Measurements from ENCODE around the gene GLS. TPM values are rescaled to one million over a fixed set of nuclear protein-coding genes. Genes with fewer than 3 reads are reported as not detected.
"Not testable (repeated sequence)": the region's sequence is repeated elsewhere in the genome, so short reads cannot be mapped to it uniquely, and the experiment has no call there.

Gene GLS
- total RNA-seq, 1 donor from 2014 or later = 220 TPM

DNA sequence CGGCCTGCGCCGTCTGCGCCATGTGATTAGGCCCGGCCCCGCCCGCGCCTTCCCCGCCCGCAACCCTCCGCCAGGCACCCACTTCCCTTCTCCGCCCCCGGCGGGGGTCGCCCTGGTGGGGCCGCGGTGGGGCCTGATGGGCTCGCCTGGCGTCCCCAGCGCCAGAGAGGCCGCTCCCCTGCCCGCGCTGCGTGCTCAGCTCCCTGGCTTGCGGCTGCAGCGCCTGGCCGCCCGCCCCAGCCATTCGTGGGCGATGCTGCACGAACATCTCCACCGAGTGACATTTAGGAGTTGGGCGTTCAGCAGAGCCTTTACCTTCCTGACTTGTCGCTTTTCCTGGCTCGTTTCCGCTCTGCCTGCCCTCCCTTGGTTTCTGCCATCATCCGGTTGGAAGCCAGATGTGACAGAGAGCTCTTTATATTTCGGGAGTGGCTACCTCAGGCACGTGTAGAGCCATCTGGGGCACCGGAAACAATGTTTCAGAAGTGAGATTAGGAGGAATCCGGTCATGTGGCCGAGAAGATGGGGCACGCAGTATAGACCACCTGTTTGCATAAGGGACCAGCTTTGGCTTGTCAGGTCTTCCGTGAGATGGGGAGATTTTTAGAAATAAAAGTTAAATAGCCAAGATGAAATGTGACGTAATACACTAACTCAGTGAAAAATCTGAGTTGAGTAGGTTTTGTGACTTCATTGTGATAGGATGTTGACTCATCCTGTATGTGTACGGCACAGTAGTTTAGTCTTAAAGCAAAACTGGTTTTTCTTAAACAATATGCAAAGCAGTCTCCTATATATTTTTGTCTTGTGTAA lies 1.2 kb downstream of the GLS start:
- intact Hi-C loops (cut with micrococcal nuclease) = loop anchor here (1.0 to 5.0 kb wide), 16 partner anchors 21 to 1440 kb away; partner anchors contain the start of genes ASNSD1, MFSD6, NABP1 and NEMP2
- Mint-ChIP-seq H3K27ac (peak overlapping the region; percentile 97), H3K4me1 (ENCODE audit: low read depth) (peaks cover 31% of the 10 kb centered on the region), H3K27me3 (ENCODE audit: insufficient read depth) (no peaks in the 10 kb centered on the region), H3K9me3 (no peaks in the 10 kb centered on the region), H3K36me3 (ENCODE audit: low read depth) (peaks cover 25% of the 10 kb centered on the region), H3K4me3 (peak overlapping the region; percentile 91)
- DNase-seq (ENCODE audit: low spot score) = peak; percentile 69

DNA sequence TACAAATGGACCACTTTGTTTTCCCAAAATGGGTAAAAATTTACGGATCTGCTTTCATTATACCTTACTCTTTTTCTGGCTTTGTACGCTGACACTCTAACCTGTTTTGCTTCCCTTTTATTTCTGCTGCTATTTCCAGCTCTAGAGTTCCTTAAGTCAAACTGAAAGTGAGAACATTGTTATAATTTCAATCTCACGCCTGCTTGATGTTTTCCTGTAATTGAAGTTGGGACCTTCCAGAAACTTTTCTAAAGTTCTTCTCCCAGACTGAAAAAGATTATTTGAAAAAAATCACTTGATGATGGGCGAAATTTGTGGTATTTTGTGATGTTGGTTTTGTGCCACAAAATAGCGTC lies 1.8 kb downstream of the GLS start:
- peaks cover 33% of the 10 kb centered on the region for H3K4me1 Mint-ChIP-seq (ENCODE audit: low read depth)
- H3K4me3 Mint-ChIP-seq = peak overlapping the region; percentile 91
- no peak for DNase-seq (ENCODE audit: low spot score)
- no peaks in the 10 kb centered on the region for H3K9me3 Mint-ChIP-seq
- peaks cover 25% of the 10 kb centered on the region for H3K36me3 Mint-ChIP-seq (ENCODE audit: low read depth)
- intact Hi-C loops (cut with micrococcal nuclease) = loop anchor here (1.0 to 5.0 kb wide), 14 partner anchors 21 to 1440 kb away; partner anchors contain the start of genes MFSD6, NABP1, ORMDL1 and OSGEPL1
- peak overlapping the region; percentile 97 for H3K27ac Mint-ChIP-seq
- no peaks in the 10 kb centered on the region for H3K27me3 Mint-ChIP-seq (ENCODE audit: insufficient read depth)

DNA sequence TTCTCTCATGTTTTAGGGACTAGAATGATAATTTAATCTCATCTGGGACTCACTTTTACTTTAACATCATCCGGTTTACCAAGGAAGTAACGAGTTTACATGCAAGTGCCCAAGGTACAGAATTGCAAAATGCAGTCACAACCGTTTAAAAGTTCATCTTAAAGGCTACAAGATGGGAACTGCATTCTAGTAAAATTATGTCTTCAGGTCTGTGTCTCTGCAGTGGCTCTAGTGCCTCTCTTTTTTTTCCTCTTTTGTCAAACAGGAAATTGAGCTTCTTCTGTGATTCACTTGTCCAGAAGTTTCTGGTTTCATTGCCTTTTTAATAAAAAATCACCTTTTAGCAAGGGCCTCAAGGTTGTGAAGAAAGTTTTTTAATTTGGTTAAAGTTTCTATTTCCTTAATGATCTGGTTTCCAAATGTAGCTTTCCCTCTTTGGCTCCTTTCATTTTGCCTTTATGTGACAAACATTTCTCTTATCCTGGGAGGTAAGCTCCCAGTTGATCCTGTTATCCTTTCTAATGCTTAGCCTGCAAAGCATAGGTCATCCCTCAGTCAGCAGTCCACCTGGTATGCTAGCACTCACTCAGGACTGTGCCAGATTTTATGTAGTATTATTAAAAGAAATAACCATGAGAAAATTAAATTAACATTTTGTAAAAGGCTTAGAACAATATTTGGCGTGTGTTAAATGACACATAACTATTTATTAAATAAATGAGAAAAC lies 2.4 kb downstream of the GLS start:
- intact Hi-C loops (cut with micrococcal nuclease) = loop anchor here (1.0 to 5.0 kb wide), 14 partner anchors 20 to 1441 kb away; partner anchors contain the start of genes MFSD6, NABP1, ORMDL1 and OSGEPL1
- Mint-ChIP-seq H3K27me3 (ENCODE audit: insufficient read depth) (no peaks in the 10 kb centered on the region), H3K36me3 (ENCODE audit: low read depth) (peaks cover 26% of the 10 kb centered on the region), H3K4me1 (ENCODE audit: low read depth) (peaks cover 37% of the 10 kb centered on the region), H3K9me3 (no peaks in the 10 kb centered on the region), H3K27ac (peak overlapping the region; percentile 97), H3K4me3 (peak overlapping the region; percentile 91)
- DNase-seq (ENCODE audit: low spot score) = no peak

DNA sequence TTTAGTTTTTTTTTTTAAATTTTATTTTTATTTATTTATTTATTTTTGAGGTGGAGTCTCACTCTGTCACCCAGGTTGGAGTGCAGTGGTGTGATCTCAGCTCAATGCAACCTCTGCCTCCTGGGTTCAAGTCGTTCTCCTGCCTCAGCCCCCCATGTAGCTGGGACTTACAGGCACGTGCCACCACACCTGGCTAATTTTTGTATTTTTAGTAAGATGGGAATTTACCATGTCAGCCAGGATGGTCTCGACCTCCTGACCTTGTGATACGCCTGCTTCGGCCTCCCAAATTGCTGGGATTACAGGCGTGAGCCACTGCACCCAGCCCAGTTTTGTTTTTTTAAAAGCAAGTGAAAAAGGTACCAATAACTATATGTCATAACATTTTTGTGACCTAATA lies 5.2 kb downstream of the GLS start:
- Mint-ChIP-seq H3K4me3 (peak overlapping the region; percentile 23), H3K36me3 (ENCODE audit: low read depth) (peaks cover 36% of the 10 kb centered on the region), H3K4me1 (ENCODE audit: low read depth) (peaks cover 53% of the 10 kb centered on the region)
- H3K27me3 Mint-ChIP-seq (ENCODE audit: insufficient read depth); H3K27ac Mint-ChIP-seq; H3K9me3 Mint-ChIP-seq; intact Hi-C loops (cut with micrococcal nuclease); DNase-seq (ENCODE audit: low spot score): not testable (repeated sequence)

DNA sequence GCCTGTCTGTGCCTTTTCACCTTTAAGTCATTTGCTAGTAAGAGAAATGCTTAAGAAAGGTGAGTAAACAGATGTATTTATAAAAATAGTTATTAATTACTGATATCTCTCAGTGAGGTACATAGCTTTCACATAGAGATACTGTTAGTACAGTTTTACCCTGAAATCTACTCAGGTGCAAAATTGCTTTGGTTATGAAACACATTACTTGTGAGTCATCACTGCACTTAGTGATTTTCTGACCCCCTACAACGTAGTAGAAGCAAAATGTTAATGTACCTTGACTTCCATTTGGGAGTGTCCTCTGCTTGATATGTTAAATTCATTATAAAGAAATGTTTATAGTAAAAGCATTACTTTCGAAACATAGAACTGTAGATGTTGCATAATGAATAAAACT lies 6.5 kb downstream of the GLS start:
- Mint-ChIP-seq H3K27me3 (ENCODE audit: insufficient read depth) (no peaks in the 10 kb centered on the region), H3K27ac (no peak overlapping the region), H3K36me3 (ENCODE audit: low read depth) (peaks cover 40% of the 10 kb centered on the region), H3K4me1 (ENCODE audit: low read depth) (peaks cover 62% of the 10 kb centered on the region), H3K9me3 (no peaks in the 10 kb centered on the region), H3K4me3 (no peak overlapping the region)
- intact Hi-C loops (cut with micrococcal nuclease) = loop anchor here (1.0 kb wide), 2 partner anchors 16 to 25 kb away; no protein-coding TSS in a partner anchor
- no peak for DNase-seq (ENCODE audit: low spot score)

DNA sequence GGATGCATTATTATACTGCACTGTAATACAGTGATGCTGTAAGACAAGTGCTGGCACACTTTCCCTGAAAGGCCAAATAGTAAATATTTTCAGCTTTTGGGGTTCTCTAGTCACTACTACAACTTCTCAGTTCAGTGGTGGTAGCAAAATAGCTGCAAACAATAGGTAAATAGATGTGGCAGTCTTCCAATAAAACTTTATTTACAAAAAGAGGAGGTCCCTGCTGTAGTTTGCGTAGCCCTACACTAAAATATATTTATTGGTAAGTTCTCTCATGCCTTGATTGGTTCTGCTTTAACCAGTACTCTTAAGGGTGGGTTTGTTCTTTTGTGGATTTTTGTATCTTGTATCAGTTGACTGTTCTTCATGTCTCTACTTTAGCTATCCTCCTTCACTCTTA lies 7.8 kb downstream of the GLS start:
- intact Hi-C loops (cut with micrococcal nuclease) = no loop called here
- DNase-seq (ENCODE audit: low spot score) = no peak
- Mint-ChIP-seq H3K9me3 (no peaks in the 10 kb centered on the region), H3K4me1 (ENCODE audit: low read depth) (peaks cover 62% of the 10 kb centered on the region), H3K27ac (no peak overlapping the region), H3K27me3 (ENCODE audit: insufficient read depth) (no peaks in the 10 kb centered on the region), H3K36me3 (ENCODE audit: low read depth) (peaks cover 31% of the 10 kb centered on the region), H3K4me3 (peak overlapping the region; percentile 27)

DNA sequence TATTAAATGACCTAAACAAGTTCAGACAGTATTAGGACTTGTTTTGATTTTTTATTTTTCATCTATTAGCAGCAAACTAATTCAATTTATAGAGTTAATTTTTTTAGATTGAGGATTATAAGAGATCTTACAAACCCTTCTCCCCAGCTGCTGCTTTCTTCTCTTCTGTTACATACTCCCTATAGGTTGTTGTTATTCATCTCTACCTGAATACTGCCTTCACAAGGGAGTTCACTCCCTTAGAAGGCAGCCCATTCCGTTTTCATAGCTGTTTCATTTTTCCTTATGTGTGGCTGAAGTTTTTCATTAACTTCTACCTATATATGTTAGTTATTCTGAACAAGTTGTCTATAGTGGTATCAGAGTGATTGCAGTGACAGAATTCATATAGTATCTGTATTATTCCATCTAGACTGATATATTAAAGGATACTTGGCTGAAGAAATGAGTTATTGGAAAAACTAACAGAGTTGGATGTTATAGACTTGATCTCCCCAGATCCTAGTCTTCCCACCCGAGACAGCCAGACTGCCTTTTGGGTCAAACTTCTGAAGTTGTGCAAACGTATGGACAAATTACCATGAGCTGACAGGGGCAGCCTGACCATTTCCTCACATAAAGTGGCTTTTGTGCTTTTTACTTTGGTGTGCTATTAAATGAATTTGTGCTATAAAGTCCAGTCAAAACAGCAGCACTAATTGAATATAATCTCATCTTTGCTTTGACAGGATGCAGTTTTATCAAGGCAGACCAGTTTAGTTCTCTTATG lies 8.7 kb downstream of the GLS start:
- Mint-ChIP-seq H3K27me3 (ENCODE audit: insufficient read depth) (no peaks in the 10 kb centered on the region), H3K4me1 (ENCODE audit: low read depth) (peaks cover 61% of the 10 kb centered on the region), H3K9me3 (no peaks in the 10 kb centered on the region), H3K4me3 (no peak overlapping the region), H3K27ac (no peak overlapping the region), H3K36me3 (ENCODE audit: low read depth) (peaks cover 26% of the 10 kb centered on the region)
- no peak for DNase-seq (ENCODE audit: low spot score)
- intact Hi-C loops (cut with micrococcal nuclease) = no loop called here

DNA sequence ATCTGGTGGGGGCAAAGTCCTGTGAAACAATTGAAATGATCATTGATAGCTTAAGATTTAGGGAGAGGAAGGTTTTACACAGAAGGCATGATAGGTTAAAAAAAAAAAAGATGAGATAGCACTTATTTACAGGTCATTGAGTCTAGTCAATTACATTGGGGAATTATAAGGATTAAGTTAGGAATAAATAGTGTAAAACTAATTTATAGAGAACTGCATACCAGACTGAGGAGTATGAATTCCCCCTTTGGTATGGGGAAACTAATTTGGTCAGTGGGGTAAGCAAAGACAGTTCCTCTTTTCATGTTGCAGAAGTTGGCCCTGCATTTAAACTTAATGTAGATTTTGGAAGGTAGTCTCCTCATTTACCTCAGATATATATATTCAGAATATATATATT lies 10.8 kb downstream of the GLS start:
- Mint-ChIP-seq H3K36me3 (ENCODE audit: low read depth) (peaks cover 28% of the 10 kb centered on the region), H3K4me1 (ENCODE audit: low read depth) (peaks cover 65% of the 10 kb centered on the region), H3K4me3 (no peak overlapping the region), H3K27me3 (ENCODE audit: insufficient read depth) (no peaks in the 10 kb centered on the region), H3K27ac (no peak overlapping the region), H3K9me3 (no peaks in the 10 kb centered on the region)
- intact Hi-C loops (cut with micrococcal nuclease) = no loop called here
- DNase-seq (ENCODE audit: low spot score) = no peak

DNA sequence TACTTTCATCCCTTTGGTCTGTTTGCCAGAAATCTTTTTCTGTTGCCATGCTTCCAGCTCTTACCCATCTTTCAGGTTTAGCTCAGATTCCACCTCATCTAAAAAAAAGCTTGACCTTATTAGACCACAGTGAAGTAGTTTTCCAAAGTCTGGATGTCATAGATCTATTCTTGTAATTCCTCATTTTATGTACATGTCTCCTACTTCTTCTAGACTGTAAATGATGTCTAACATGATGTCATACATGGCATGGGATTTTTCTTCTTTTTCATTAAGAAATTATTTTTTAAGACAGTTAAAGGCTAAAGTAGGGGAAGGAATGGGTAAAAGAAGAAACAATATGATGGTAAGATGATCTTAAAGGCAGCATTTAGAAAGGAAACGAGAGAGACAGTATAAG lies 11.3 kb downstream of the GLS start:
- Mint-ChIP-seq H3K27ac (no peak overlapping the region), H3K4me1 (ENCODE audit: low read depth) (peaks cover 70% of the 10 kb centered on the region)

DNA sequence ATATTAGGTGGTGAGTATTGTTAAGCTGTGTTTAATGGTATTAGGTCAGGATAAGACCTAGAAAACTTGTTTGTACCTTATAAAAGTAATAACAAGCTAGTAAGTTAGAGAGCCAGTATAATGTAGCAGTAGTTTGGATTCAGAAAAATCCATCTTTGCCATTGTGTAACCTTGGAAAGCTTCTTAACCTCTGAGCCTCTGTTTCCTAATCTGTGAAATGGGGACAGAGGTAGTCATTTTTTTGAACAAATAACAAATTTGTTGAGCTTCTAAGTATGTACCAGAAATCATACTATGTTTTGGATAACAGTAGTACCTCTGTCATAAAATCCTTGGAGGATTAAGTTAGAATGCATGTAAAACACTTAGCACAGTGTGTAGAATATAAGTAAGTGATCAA lies 12.5 kb downstream of the GLS start:
- no peak overlapping the region for H3K4me3 Mint-ChIP-seq
- peaks cover 34% of the 10 kb centered on the region for H3K36me3 Mint-ChIP-seq (ENCODE audit: low read depth)
- H3K27ac Mint-ChIP-seq = no peak overlapping the region
- no peak for DNase-seq (ENCODE audit: low spot score)
- H3K4me1 Mint-ChIP-seq (ENCODE audit: low read depth) = peaks cover 62% of the 10 kb centered on the region
- no peaks in the 10 kb centered on the region for H3K27me3 Mint-ChIP-seq (ENCODE audit: insufficient read depth)
- H3K9me3 Mint-ChIP-seq = no peaks in the 10 kb centered on the region
- intact Hi-C loops (cut with micrococcal nuclease) = no loop called here

More for the DNA sequence above, 11.3 kb downstream of the GLS start:
- H3K4me3 Mint-ChIP-seq = no peak overlapping the region
- DNase-seq (ENCODE audit: low spot score) = no peak
- H3K27me3 Mint-ChIP-seq (ENCODE audit: insufficient read depth) = no peaks in the 10 kb centered on the region
- intact Hi-C loops (cut with micrococcal nuclease) = no loop called here
- H3K9me3 Mint-ChIP-seq = no peaks in the 10 kb centered on the region
- H3K36me3 Mint-ChIP-seq (ENCODE audit: low read depth) = peaks cover 32% of the 10 kb centered on the region

DNA sequence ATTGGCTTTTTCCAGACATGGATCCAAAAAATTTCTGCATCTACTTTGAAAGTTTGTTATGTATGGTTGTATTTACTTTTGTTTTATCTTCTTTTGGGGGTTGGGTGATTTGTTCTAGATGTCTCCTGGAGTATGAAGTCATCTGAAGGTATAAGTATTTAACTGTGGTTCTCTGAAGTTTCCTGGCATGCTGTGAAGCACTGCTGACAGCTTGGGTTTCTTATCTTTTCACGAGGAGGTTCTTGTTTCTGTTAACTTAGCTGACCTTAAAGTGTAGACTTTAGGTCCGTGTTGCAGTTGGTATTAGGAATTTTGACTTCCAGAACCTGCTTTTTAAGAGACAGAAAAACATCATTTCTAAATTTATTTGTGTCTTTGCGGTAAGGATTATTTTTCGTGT lies 15.9 kb downstream of the GLS start:
- Mint-ChIP-seq H3K9me3 (no peaks in the 10 kb centered on the region), H3K36me3 (ENCODE audit: low read depth) (peaks cover 30% of the 10 kb centered on the region), H3K4me3 (no peak overlapping the region), H3K4me1 (ENCODE audit: low read depth) (peaks cover 40% of the 10 kb centered on the region), H3K27ac (peak overlapping the region; percentile 7), H3K27me3 (ENCODE audit: insufficient read depth) (no peaks in the 10 kb centered on the region)
- no peak for DNase-seq (ENCODE audit: low spot score)
- intact Hi-C loops (cut with micrococcal nuclease) = no loop called here

DNA sequence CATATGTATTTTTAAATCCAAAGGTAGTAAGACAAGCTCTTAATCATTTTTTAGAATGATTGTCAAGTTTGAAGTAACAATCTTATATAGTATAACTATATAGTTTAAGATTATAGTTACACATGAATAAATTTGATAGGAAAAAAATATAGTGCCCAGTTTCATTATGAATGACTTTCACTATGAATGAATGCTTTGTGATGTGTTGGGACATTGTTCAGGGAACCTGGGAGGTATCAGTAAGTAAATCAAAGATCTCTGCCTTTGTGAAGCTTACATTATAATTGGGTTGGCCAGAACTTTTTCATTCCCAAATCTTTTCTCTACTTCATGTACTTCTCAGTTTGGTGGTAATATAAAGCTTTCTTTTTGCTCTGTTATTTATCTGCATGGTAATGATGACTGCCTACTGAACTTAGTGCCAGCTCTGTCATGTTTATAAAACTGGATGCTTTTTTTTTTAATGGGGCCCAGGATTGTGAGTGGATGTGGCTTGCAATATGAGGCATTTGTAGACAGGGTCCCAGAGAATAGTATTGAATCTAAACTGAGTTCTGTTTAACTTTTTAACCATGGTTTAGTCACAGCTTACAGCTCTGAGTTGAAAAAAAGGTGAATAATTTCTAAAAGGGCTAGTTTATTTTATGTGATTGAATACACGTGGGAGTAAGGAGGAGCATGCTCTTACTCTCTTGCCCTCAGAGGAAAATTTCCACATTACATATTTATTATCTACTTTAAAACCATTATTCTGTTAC lies 23.3 kb downstream of the GLS start:
- Mint-ChIP-seq H3K27ac (peak overlapping the region; percentile 51), H3K27me3 (ENCODE audit: insufficient read depth) (no peaks in the 10 kb centered on the region), H3K4me1 (ENCODE audit: low read depth) (peaks cover 9% of the 10 kb centered on the region), H3K36me3 (ENCODE audit: low read depth) (peaks cover 41% of the 10 kb centered on the region), H3K4me3 (no peak overlapping the region), H3K9me3 (no peaks in the 10 kb centered on the region)
- intact Hi-C loops (cut with micrococcal nuclease) = loop anchor here (1.0 to 5.0 kb wide), 4 partner anchors 8 to 73 kb away; no protein-coding TSS in a partner anchor
- DNase-seq (ENCODE audit: low spot score) = no peak
